GM19351 (cell line): ENCODE data around the gene CEL.
A peak's percentile ranks its signal among the peaks of the same experiment; 100 is the strongest.

Experiments
- ATAC-seq: cut with Tn5 transposase; IDR thresholded peaks from one replicate; pipeline ENCODE4 v1.9.1; 2021; ENCODE audit warnings: mild to moderate bottlenecking, moderate library complexity; ENCODE audit not compliant: unreplicated experiment

Gene CEL

GRCh38 chr9:133115604-133116345, 54.0 kb downstream of the CEL start:
- peak; percentile 79 for ATAC-seq

- no peak for ATAC-seq
Observed at GRCh38 chr9:133116346-133117231, 54.8 kb downstream of the CEL start.

- ATAC-seq = no peak
Observed at GRCh38 chr9:133117271-133118178, 55.7 kb downstream of the CEL start.

- ATAC-seq = no peak
Observed at GRCh38 chr9:133118179-133118520, 56.4 kb downstream of the CEL start.

GRCh38 chr9:133118568-133118967, 56.8 kb downstream of the CEL start:
- ATAC-seq = no peak

GRCh38 chr9:133119103-133119845, 57.5 kb downstream of the CEL start:
- no peak for ATAC-seq

- no peak for ATAC-seq
Observed at GRCh38 chr9:133119846-133120500, 58.2 kb downstream of the CEL start.

GRCh38 chr9:133120501-133121197, 58.9 kb downstream of the CEL start:
- no peak for ATAC-seq
